LNCaP clone FGC (cell line): ENCODE data around the gene DNM3.
A peak's percentile ranks its signal among the peaks of the same experiment; 100 is the strongest.

ENCODE experiments used
- DNase-seq: peaks from one replicate; pipeline ENCODE4 v3.0.0-alpha.2; 2011; ENCODE audit warnings: low read depth
- H3K4me3 ChIP-seq: 2 replicates; pipeline ENCODE4 v1.5.1; 2011; ENCODE audit warnings: mild to moderate bottlenecking, low read depth, low read length, control low read depth
- CTCF ChIP-seq: IDR thresholded peaks from 2 replicates; pipeline ENCODE4 v1.5.1; 2012; ENCODE audit warnings: mild to moderate bottlenecking; ENCODE audit not compliant: control insufficient read depth, insufficient read depth; ENCODE audit errors: extremely low read depth

The DNM3 gene

GRCh38 chr1:172322219-172323061, 481.1 kb downstream of the DNM3 start:
- DNase-seq: no peak
- TF ChIP-seq CTCF: no peak
- no peak overlapping the region for H3K4me3 ChIP-seq

- no peak overlapping the region for H3K4me3 ChIP-seq
- no peak for TF ChIP-seq CTCF
- no peak for DNase-seq
These were observed 482.4 kb downstream of the DNM3 start for GRCh38 chr1:172323686-172324085.

GRCh38 chr1:172324086-172324485, 482.8 kb downstream of the DNM3 start:
- no peak for DNase-seq
- no peak for TF ChIP-seq CTCF
- no peak overlapping the region for H3K4me3 ChIP-seq

GRCh38 chr1:172324761-172325160, 483.5 kb downstream of the DNM3 start:
- no peak for DNase-seq
- TF ChIP-seq CTCF: no peak
- H3K4me3 ChIP-seq: no peak overlapping the region

- no peak for TF ChIP-seq CTCF
- DNase-seq: peak; percentile 50
- no peak overlapping the region for H3K4me3 ChIP-seq
These were observed 484.2 kb downstream of the DNM3 start for GRCh38 chr1:172325531-172325930.

- no peak for DNase-seq
- no peak overlapping the region for H3K4me3 ChIP-seq
- TF ChIP-seq CTCF: no peak
These were observed 484.8 kb downstream of the DNM3 start for GRCh38 chr1:172326136-172326535.

- no peak overlapping the region for H3K4me3 ChIP-seq
- TF ChIP-seq CTCF: no peak
- DNase-seq: no peak
These were observed 487.0 kb downstream of the DNM3 start for GRCh38 chr1:172328266-172328665.
